ENCODE data around the gene PHC2.
"Not testable (repeated sequence)": the region's sequence is repeated elsewhere in the genome, so short reads cannot be mapped to it uniquely, and the experiment has no call there.

Gene PHC2

DNA sequence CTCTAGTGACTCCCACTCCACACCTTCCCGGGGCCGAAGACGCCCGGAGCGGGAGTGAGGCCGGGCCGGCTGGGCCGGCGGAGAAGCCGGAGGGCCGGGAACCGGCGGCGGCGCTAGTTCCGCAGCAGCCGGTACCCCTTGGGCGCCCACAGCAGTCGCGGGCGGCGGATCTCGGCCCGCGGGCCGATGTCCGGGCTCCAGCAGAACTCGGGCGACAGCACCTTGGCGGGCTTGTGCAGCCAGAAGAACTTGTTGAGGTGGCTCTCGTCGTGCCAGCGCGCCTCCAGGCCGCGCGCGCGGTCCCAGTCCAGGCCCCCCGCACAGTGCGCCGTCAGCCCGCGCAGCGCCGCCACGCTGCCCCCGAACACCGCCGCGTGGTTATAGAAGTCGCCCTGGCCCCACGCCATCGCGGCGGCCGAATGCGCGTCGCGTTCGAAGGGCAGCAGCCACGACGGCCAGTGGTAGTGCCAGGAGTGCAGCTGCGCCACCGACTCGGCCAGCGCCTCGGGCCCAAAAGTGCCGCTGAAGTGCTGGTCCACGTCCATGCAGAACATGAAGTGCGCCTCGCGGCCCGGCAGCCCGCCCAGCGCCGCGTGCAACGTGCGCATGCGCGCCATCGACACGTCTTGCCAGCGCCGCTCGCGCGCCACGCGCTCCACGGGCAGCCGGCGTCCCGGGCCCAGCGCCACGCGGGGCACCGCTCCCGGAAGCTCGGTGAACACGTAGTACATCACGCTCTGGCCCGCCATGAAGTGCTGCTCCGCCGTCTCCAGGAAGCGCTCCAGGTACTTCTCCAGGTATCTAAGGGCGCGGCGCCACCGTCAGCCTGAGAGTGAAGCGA is 124.0 kb downstream of the PHC2 start:
- no peak for DNase-seq

GRCh38 chr1:33305816-33306652 is 124.9 kb downstream of the PHC2 start:
- no peak for DNase-seq

DNA sequence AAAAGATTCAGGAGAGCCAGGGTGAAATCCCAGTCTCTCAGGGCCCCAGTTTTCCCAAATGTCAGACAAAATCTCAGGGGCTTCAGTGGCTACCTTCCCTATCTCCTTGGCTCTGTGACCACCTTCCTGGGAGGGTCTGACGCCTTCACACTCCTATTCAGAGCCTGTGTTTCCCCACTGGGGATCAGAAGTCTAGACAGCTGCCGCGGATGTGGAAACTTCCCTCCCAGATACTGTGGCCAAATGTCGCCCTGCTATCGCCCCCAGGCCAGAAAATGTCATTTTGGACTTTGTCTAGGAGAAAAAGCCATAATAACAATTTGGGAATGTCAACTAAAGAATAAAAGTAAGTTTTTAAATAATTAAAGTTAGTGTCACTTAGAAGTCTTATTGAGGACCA is 125.9 kb downstream of the PHC2 start:
- DNase-seq = no peak

- no peak for DNase-seq
Observed at GRCh38 chr1:33302325-33302724, 128.6 kb downstream of the PHC2 start.

- DNase-seq = no peak
Observed at GRCh38 chr1:33301273-33301984, 129.5 kb downstream of the PHC2 start.

DNA sequence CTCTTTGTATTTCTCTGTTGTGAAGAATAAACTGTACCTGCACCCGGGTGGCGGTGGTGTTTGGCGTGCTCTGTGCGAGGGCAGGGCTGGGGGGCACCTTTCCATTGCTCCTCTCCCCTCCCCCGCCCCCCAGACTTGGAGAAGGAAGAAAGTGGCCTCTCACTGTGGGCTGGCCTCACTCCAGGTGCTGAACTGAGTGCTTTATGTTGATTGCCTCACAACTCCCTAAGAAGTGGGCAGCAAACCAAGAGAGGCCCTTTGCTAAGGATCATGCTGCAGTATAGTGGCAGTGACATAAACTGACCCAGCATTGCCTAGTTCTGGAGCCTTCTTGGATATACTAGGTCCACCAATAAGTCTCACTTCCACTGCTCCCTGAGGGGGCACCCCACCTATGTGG is 130.2 kb downstream of the PHC2 start:
- DNase-seq = no peak

GRCh38 chr1:33299461-33300155 is 131.3 kb downstream of the PHC2 start:
- no peak for DNase-seq

DNA sequence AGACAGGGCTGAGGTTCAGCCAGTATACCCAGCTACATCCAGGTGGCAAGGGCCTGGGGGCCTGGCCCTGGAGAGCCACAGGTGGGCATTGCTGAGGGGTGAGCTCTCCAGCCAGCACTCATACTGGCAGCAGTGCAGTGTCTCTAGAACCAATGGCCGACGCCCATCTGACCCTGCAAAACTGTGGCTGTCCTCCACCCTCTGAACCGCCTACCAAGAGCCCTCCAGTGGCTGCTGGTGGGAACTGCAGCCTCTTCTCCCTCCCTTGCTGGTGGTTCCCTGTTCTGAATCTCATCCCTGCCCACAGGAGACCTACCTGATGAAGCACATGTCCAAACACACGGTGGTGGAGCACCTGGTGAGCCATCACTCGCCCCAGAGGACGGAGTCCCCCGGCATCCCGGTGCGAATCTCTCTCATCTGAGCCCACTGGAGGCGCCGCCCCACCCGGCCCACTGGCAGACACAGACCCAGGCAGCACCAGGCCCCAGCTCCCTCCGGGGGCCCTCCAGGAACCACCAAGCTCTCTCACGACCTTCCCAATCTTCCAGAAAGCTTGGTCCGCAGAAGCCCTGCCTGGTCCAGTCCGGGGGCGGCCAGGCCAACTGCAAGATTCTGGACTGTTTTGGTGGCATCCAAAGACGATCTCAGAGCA is 132.1 kb downstream of the PHC2 start:
- no peak for DNase-seq

DNA sequence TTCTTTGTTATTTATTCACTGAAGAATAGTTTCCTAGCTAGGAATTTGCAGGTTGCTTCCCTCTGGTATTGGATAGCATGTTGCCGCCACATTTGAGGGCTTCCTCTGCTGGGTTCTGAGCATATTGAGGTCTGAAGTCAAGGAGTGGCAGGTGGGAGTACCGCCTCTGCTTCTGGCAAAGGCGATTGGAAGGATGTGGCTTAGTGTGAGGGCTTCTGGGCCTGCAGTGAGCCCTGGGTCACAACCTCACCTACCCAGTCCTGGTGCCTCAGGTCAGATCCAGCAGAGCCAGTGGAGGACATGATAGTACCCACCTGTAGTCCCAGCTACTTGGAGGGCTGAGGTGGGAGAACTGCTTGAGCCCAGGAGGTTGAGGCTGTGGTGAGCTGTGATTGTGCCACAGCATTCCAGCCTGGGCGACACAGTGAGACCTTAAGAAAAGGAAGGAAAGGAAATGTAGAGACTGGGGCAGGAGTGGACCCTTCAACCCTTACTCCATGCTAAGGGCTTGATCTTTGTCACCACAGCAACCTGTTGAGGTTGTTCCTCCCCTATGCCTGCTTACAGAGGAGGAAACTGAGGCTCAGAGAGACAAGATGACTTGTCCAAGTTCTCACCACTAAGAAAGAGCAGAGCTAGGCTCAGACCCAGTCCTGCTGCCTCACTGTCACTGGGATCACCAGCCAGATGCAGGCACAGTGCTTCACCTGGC is 132.8 kb downstream of the PHC2 start:
- DNase-seq = no peak

- no peak for DNase-seq
Observed at GRCh38 chr1:33296824-33297223, 134.1 kb downstream of the PHC2 start.

- DNase-seq = no peak
Observed at GRCh38 chr1:33296082-33296458, 134.8 kb downstream of the PHC2 start.

DNA sequence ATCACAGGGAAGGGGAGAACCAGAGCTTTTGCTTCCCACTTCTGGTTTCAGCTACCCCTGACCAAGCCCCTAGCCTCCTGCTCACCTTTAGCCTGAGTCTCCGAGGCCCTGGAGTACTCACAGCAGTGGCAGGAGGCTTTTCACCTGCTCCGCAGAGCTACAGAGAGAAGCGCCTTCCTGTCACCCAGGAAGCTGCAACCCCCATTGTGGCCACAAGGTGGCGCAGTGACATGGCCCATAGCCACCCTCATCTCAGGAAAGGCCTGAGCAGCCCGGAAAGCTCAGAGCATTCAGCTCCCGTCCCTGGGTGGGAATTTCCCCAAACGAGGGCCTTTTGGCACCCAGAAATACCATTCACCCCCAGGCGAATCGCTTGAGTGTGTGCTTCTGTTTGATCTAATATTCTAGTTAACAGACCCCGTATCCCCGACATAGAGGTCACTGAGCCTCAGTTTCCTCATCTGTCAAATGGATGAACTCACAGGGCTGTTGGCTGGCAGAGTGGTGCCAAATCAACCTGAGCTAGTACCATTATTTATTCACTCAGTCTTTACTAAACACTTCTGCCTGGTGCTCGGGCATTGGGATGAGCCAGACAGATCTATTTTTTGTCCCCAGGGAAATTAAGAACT is 135.3 kb downstream of the PHC2 start:
- DNase-seq = peak; percentile 42

- DNase-seq = no peak
Observed at GRCh38 chr1:33295023-33295422, 135.9 kb downstream of the PHC2 start.

GRCh38 chr1:33294071-33295010 is 136.6 kb downstream of the PHC2 start:
- no peak for DNase-seq

DNA sequence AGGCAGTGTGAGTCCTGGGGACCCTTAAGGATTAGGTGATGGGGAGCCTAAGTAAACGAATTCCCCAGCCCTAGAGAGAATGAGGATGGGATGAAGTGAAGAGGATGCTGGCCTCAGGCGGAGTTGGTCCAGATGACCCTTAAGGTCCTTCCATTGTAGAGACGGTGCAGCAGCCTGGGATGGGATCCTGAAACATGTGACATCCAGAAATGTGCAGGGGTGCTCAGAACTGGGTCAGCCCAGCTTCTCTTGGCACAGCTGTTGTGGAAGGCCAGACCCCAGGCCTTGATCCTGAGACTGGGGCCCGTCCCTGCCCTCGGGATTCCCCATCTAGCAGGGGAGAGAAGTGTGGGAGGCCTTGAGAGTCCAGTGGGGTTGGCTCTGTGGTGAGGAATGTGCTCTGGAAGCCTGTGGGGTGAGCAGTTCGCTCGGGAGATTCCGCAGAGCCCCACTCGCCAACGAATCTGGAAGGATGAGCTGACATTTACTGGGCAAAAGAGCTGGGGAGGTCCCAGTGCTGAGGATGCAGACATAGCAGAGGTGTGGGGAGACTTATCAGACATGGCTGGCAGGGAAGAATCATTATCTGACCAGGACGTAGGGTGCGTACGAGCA is 138.1 kb downstream of the PHC2 start:
- no peak for DNase-seq

GRCh38 chr1:33290615-33291014 is 140.3 kb downstream of the PHC2 start:
- DNase-seq = not testable (repeated sequence)

GRCh38 chr1:33289858-33290154 is 141.1 kb downstream of the PHC2 start:
- no peak for DNase-seq

DNA sequence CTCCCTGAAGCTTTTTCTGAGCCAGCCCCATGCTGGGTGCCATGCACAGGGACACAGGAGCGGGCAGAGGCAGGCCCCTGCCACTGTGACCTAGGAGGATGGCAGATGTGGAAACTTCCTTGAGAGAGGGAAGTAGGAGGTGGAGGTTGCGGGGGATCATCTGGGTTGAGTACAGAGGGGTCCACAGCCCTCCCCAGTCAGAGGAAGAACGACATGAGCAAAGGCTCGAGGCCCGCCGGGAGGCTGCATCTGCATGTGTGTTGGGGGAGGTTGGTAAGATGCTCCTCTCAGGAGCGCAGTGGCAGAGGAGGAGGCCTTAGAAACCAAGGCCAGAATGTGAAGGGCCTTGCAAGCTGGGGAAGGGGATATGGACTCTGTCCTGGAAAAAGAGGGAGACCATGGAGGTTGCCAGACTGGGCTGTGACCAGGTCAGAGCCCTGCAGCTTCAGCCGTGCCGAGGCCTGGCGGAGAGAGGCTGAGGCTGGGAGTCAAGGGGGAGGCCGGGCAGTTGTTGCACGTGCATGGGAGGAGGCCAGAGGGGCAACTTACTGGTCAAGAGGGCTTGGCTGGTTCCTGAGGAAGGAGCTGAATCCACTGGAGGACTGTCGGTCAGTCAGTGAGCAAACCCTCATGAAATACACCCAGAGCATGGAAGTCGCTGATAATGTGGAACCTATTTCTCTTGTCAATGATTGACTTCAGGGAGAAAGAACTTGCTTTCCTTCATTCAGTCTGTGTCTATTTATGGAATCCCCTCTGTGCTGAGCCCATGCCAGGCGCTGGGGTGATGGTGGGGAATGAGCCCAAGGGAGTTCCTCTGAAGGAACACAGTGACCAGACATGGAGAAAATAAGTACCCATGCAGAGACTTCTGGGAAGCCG is 141.7 kb downstream of the PHC2 start:
- DNase-seq = no peak

- DNase-seq = no peak
Observed at GRCh38 chr1:33287317-33287716, 143.6 kb downstream of the PHC2 start.

Data from activated gamma-delta T cell (primary cell).